Measurements from ENCODE around the gene MT1B. TPM values are rescaled to one million over a fixed set of nuclear protein-coding genes. Genes with fewer than 3 reads are reported as not detected.
"Not testable (repeated sequence)": the region's sequence is repeated elsewhere in the genome, so short reads cannot be mapped to it uniquely, and the experiment has no call there.

MT1B gene
- total RNA-seq, 2 experiments from 2014 or later: not detected

DNA sequence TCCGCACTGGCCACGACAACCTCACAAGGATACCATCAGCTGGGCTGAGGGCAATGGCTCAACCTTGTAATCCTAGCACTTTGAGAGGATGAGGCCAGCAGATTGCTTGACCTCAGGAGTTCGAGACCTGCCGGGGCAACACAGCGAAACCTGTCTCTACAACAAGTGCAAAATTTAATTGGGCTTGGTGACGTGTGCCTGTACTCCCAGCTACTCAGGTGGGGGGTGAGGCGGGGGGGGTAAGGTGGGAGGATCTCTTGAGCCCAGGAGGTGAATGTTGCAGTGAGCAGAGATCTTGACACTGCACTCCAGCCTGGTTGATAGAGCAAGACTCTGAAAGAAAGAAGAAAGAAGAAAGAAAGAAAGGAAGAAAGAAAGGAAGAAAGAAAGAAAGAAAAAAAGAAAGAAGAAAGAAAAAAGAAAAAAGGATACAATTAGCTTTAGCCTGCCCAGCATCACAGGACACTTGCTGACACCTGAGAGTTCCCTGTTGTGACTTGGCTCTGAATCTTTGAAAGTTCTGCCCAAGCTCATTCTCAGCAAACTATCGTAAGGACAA, 31.3 kb upstream of the MT1B start:
- Mint-ChIP-seq H3K36me3 (ENCODE audit: low read depth) (no peaks in the 10 kb centered on the region), H3K27ac (no peak overlapping the region), H3K9me3 (ENCODE audit: insufficient read depth) (no peaks in the 10 kb centered on the region), H3K4me3 (no peak overlapping the region), H3K4me1 (ENCODE audit: low read depth) (peaks cover 32% of the 10 kb centered on the region), H3K27me3 (ENCODE audit: low read depth) (peaks cover 24% of the 10 kb centered on the region)
- ChIA-PET CTCF (no interaction called here), POLR2A (no interaction called here)
- DNase-seq: no peak
- no peak for ATAC-seq

- H3K27ac Mint-ChIP-seq; H3K9me3 Mint-ChIP-seq (ENCODE audit: insufficient read depth); H3K4me3 Mint-ChIP-seq; POLR2A ChIA-PET; DNase-seq; H3K36me3 Mint-ChIP-seq (ENCODE audit: low read depth); ATAC-seq: not testable (repeated sequence)
- Mint-ChIP-seq H3K4me1 (ENCODE audit: low read depth) (peaks cover 36% of the 10 kb centered on the region), H3K27me3 (ENCODE audit: low read depth) (peaks cover 24% of the 10 kb centered on the region)
- CTCF ChIA-PET: interaction anchor here (0.8 kb wide), 1 partner anchor 45 kb away, joined by 3 read pairs; no protein-coding TSS in a partner anchor
Measured at GRCh38 chr16:56621665-56622445, 29.8 kb upstream of the MT1B start.

GRCh38 chr16:56623184-56623583, 28.5 kb upstream of the MT1B start:
- not testable (repeated sequence) for DNase-seq; H3K36me3 Mint-ChIP-seq (ENCODE audit: low read depth); H3K9me3 Mint-ChIP-seq (ENCODE audit: insufficient read depth); H3K4me3 Mint-ChIP-seq; ATAC-seq; H3K27ac Mint-ChIP-seq
- CTCF ChIA-PET: interaction anchor here (1.1 to 2.8 kb wide), 4 partner anchors 12 to 79 kb away, joined by 3 to 14 read pairs (median 5); no protein-coding TSS in a partner anchor
- POLR2A ChIA-PET: interaction anchor here (0.7 to 4.7 kb wide), 4 partner anchors 12 to 966 kb away, joined by 3 to 56 read pairs (median 4); partner anchors contain the start of genes HERPUD1, MT1X and MT2A
- Mint-ChIP-seq H3K27me3 (ENCODE audit: low read depth) (peaks cover 25% of the 10 kb centered on the region), H3K4me1 (ENCODE audit: low read depth) (peaks cover 24% of the 10 kb centered on the region)

DNA sequence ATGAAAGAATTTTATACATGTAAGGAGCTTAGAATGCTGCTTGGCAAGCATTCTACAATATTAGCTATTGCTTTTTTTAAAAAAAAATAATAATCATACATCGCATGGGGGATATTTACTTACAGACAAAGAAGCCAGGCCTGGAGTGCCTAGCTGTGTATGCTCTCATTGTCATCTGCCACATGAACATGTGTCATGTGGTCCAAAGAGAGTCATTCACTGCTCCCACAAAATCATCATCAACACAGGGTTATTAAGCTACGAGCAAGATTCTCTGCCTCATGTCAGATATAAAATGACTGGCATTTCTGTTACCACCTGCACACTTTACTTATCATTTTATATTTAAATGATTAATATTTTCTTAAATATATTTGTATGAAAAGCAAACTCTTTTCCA, 28.0 kb upstream of the MT1B start:
- peaks cover 21% of the 10 kb centered on the region for H3K4me1 Mint-ChIP-seq (ENCODE audit: low read depth)
- no peak for DNase-seq
- H3K9me3 Mint-ChIP-seq (ENCODE audit: insufficient read depth): no peaks in the 10 kb centered on the region
- CTCF ChIA-PET: interaction anchor here (1.1 to 2.8 kb wide), 4 partner anchors 13 to 78 kb away, joined by 3 to 14 read pairs (median 5); no protein-coding TSS in a partner anchor
- ATAC-seq: no peak
- POLR2A ChIA-PET: interaction anchor here (1.0 to 4.7 kb wide), 3 partner anchors 13 to 308 kb away, joined by 3 to 56 read pairs (median 3); partner anchors contain the start of genes HERPUD1, MT1X and MT2A
- no peak overlapping the region for H3K4me3 Mint-ChIP-seq
- H3K27me3 Mint-ChIP-seq (ENCODE audit: low read depth): peaks cover 24% of the 10 kb centered on the region
- H3K36me3 Mint-ChIP-seq (ENCODE audit: low read depth): no peaks in the 10 kb centered on the region
- no peak overlapping the region for H3K27ac Mint-ChIP-seq

- DNase-seq: peak; percentile 77
- POLR2A ChIA-PET: interaction anchor here (0.6 to 4.7 kb wide), 13 partner anchors 9 to 995 kb away, joined by 3 to 56 read pairs (median 7); partner anchors contain the start of genes MT1F, MT1X, MT2A and NLRC5
- Mint-ChIP-seq H3K4me3 (peak within 1 kb of the TSS; percentile 81), H3K27ac (peak within 1 kb of the TSS; percentile 87), H3K4me1 (ENCODE audit: low read depth) (peaks cover 18% of the 10 kb centered on the region), H3K27me3 (ENCODE audit: low read depth) (peaks cover 33% of the 10 kb centered on the region), H3K9me3 (ENCODE audit: insufficient read depth) (no peaks in the 10 kb centered on the region), H3K36me3 (ENCODE audit: low read depth) (no peaks in the 10 kb centered on the region)
- CTCF ChIA-PET: interaction anchor here (1.3 to 2.8 kb wide), 4 partner anchors 11 to 77 kb away, joined by 3 to 14 read pairs (median 6); no protein-coding TSS in a partner anchor
- peak; percentile 89 for ATAC-seq
Measured at GRCh38 chr16:56625140-56625942, 26.3 kb upstream of the MT1B start, which contains the start of gene MT1E. Gene MT1E (plus strand): TSS chr16:56625781. CDS start chr16:56625852, 71 bp downstream.

GRCh38 chr16:56625943-56626654, 25.6 kb upstream of the MT1B start:
- peak overlapping the region; percentile 77 for H3K27ac Mint-ChIP-seq
- H3K36me3 Mint-ChIP-seq (ENCODE audit: low read depth): no peaks in the 10 kb centered on the region
- peaks cover 38% of the 10 kb centered on the region for H3K27me3 Mint-ChIP-seq (ENCODE audit: low read depth)

DNA sequence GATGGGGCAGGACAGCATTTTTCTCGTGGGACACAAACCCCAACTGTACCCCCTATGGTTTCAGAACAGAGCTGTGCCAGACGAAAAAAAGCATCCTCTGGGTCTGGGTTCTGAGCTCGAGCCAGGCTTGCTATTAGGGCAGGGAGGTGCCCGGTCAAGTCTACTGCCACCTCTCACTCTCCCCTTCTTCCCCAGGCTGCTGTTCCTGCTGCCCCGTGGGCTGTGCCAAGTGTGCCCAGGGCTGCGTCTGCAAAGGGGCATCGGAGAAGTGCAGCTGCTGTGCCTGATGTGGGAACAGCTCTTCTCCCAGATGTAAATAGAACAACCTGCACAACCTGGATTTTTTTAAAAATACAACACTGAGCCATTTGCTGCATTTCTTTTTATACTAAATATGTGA, 25.0 kb upstream of the MT1B start:
- peaks cover 20% of the 10 kb centered on the region for H3K4me1 Mint-ChIP-seq (ENCODE audit: low read depth)
- DNase-seq (no peak), ATAC-seq (no peak)
- H3K4me3 Mint-ChIP-seq: peak overlapping the region; percentile 81
- POLR2A ChIA-PET: interaction anchor here (1.5 to 4.7 kb wide), 4 partner anchors 10 to 56 kb away, joined by 4 to 56 read pairs (median 12); partner anchors contain the start of genes MT1X and MT2A
- peaks cover 41% of the 10 kb centered on the region for H3K27me3 Mint-ChIP-seq (ENCODE audit: low read depth)
- CTCF ChIA-PET: interaction anchor here (1.5 to 1.7 kb wide), 2 partner anchors 10 to 26 kb away, joined by 3 to 5 read pairs; no protein-coding TSS in a partner anchor
- no peaks in the 10 kb centered on the region for H3K36me3 Mint-ChIP-seq (ENCODE audit: low read depth)
- H3K9me3 Mint-ChIP-seq (ENCODE audit: insufficient read depth): no peaks in the 10 kb centered on the region
- no peak overlapping the region for H3K27ac Mint-ChIP-seq

More at GRCh38 chr16:56625943-56626654, 25.6 kb upstream of the MT1B start:
- Mint-ChIP-seq H3K4me1 (ENCODE audit: low read depth) (peaks cover 18% of the 10 kb centered on the region), H3K4me3 (peak overlapping the region; percentile 81), H3K9me3 (ENCODE audit: insufficient read depth) (no peaks in the 10 kb centered on the region)
- ChIA-PET CTCF (interaction anchor here (1.3 to 2.8 kb wide), 4 partner anchors 10 to 76 kb away, joined by 3 to 14 read pairs (median 6); no protein-coding TSS in a partner anchor), POLR2A (interaction anchor here (0.6 to 4.7 kb wide), 12 partner anchors 8 to 995 kb away, joined by 3 to 56 read pairs (median 7); partner anchors contain the start of genes MT1F, MT1X, MT2A and NLRC5)
- ATAC-seq (peak; percentile 45), DNase-seq (no peak)

- Mint-ChIP-seq H3K9me3 (ENCODE audit: insufficient read depth) (no peaks in the 10 kb centered on the region), H3K4me3 (no peak overlapping the region), H3K4me1 (ENCODE audit: low read depth) (peaks cover 29% of the 10 kb centered on the region), H3K36me3 (ENCODE audit: low read depth) (no peaks in the 10 kb centered on the region), H3K27ac (no peak overlapping the region), H3K27me3 (ENCODE audit: low read depth) (peaks cover 57% of the 10 kb centered on the region)
- ChIA-PET POLR2A (interaction anchor here (0.6 to 1.0 kb wide), 2 partner anchors 11 to 54 kb away, joined by 3 to 4 read pairs; no protein-coding TSS in a partner anchor), CTCF (interaction anchor here (0.7 to 1.2 kb wide), 2 partner anchors 15 to 54 kb away, joined by 3 to 5 read pairs; no protein-coding TSS in a partner anchor)
- DNase-seq (no peak), ATAC-seq (no peak)
Measured at GRCh38 chr16:56628486-56629350, 23.0 kb upstream of the MT1B start.

DNA sequence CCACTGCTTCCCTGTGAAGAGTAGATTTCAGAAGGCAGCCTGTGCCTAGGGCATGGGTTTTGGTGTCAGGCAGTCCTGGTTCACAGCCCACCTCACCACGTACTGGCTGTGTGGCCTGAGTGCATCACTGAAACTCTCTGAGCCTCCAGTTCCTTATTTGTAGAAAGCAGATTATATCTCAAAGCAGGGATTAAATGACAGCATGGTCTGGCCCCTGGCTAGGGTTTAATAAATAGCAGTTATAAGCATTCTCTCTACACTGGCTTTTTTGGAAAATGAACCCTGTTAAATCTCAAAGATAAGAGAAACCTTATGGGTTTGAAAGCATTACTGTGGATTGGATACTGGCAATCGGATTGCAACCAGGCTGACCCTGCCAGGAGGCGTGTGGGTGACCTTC, 22.2 kb upstream of the MT1B start:
- ATAC-seq: no peak
- Mint-ChIP-seq H3K4me1 (ENCODE audit: low read depth) (peaks cover 26% of the 10 kb centered on the region), H3K4me3 (no peak overlapping the region), H3K9me3 (ENCODE audit: insufficient read depth) (no peaks in the 10 kb centered on the region), H3K27ac (no peak overlapping the region), H3K27me3 (ENCODE audit: low read depth) (peaks cover 65% of the 10 kb centered on the region), H3K36me3 (ENCODE audit: low read depth) (no peaks in the 10 kb centered on the region)
- CTCF ChIA-PET: interaction anchor here (1.0 to 2.3 kb wide), 5 partner anchors 12 to 78 kb away, joined by 3 to 9 read pairs (median 6); no protein-coding TSS in a partner anchor
- DNase-seq: no peak
- POLR2A ChIA-PET: no interaction called here

DNA sequence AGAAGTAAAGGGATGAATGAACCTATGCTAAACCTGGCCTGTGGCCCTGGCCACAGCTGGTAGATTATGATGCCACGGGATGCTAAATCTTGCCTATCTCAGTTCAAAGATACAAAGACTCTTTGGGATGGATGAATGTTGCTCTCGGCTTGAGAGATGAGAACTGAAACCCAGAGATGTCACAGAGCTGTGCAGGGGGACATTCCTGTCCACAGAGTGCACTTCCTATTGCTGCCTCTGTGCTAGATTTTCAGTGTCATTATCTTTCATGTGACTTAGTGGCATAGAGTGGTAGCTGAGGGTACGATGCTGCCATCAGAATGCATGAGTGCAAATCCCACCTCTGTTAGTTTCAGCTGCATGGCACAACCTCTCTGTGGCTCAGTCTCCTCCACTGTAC, 21.6 kb upstream of the MT1B start:
- Mint-ChIP-seq H3K36me3 (ENCODE audit: low read depth) (no peaks in the 10 kb centered on the region), H3K4me1 (ENCODE audit: low read depth) (peaks cover 28% of the 10 kb centered on the region), H3K27me3 (ENCODE audit: low read depth) (peaks cover 68% of the 10 kb centered on the region)

More for the DNA sequence above, 21.6 kb upstream of the MT1B start:
- POLR2A ChIA-PET: interaction anchor here (1.6 kb wide), 1 partner anchor 13 kb away, joined by 4 read pairs; no protein-coding TSS in a partner anchor
- ATAC-seq: no peak
- Mint-ChIP-seq H3K27ac (no peak overlapping the region), H3K9me3 (ENCODE audit: insufficient read depth) (no peaks in the 10 kb centered on the region), H3K4me3 (no peak overlapping the region)
- DNase-seq: no peak
- CTCF ChIA-PET: interaction anchor here (0.9 to 2.3 kb wide), 8 partner anchors 11 to 77 kb away, joined by 3 to 9 read pairs (median 4); partner anchors contain the start of gene MT2A

Data from activated CD8-positive, alpha-beta T cell treated with anti-CD3 and anti-CD28 coated beads, Interleukin-2, amount 10 ng/mL, durations not matched to agents 7 days and 5 days (primary cell).